Left colon (tissue), 2 donors: ENCODE data around the gene ANO4. TPM values are rescaled to one million over a fixed set of nuclear protein-coding genes. Genes with fewer than 3 reads are reported as not detected.
A peak's percentile ranks its signal among the peaks of the same experiment; 100 is the strongest.
"Not testable (repeated sequence)": the region's sequence is repeated elsewhere in the genome, so short reads cannot be mapped to it uniquely, and the experiment has no call there.

ENCODE experiments used
- ATAC-seq: fragments of 200-7000 bp; cut with Tn5 transposase; one replicate; pipeline ENCODE4 v1.9.1; 2020; ENCODE audit warnings: mild to moderate bottlenecking, moderate library complexity
- DNase-seq, 2 donors: peaks; one replicate each; pipeline ENCODE4 v3.0.0-alpha.2; 2020
- intact Hi-C, 2 donors: fragments of 100-400 bp; cut with DNase I in 1 of 2; cut with micrococcal nuclease in 1 of 2; formaldehyde crosslinking; loops; one replicate each; pipeline versions ENCODE4 v1.11.2 to v1.14.0; 2022; cut with DNase I, micrococcal nuclease
- total RNA-seq, 2 donors: library from RNA; stranded (reverse); fragmentation: NEBNext Ultra II Directional; extraction: Animal tissue kit (Norgen Biotek cat#: 25700); gene quantifications; one replicate each; pipeline ENCODE4 v1.2.1, GENCODE V29; 2021
- donor health status: DM: no; HTN: no; CAD: no.
- donor health status: DM: yes; HTN: yes; CAD: no.

The ANO4 gene
- total RNA-seq, 2 donors from 2014 or later, result 0.15 to 0.89 TPM

DNA sequence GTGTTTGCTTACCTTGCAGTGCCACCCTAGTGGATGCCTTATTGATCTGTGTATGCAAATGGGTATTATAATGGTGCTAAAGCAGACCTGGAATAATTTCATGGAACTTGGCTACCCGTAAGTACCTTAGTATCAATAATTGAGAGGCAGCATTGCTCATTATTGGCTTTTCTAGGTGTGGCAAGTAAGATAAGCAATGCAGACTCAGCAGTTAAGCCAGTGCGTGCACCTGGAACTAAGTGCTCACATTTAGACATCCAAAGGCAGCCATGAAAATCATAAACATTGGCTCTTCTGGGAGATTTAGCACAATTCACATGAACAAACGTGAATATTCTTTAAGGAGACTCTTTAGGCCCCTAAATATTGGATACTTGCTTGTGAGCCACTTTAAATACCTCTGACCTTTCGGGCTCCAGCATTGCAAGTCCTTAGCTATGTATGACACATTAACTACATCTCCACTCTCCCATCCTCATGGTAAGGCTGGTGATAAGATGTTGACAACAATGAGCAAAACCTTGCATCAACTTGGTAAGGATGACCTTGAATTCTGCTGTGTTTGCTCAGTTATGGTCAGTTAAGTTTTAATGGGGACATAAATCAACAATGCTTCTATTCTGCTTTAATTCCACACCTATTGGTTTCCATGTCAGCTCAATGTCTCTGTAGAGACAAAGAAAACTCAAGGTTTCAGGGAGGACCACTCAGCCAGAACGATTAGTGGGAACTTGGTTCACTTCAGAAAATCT, 303.4 kb downstream of the ANO4 start:
- intact Hi-C loops, result no loop called here
- no peak for DNase-seq
- no peak for ATAC-seq

DNA sequence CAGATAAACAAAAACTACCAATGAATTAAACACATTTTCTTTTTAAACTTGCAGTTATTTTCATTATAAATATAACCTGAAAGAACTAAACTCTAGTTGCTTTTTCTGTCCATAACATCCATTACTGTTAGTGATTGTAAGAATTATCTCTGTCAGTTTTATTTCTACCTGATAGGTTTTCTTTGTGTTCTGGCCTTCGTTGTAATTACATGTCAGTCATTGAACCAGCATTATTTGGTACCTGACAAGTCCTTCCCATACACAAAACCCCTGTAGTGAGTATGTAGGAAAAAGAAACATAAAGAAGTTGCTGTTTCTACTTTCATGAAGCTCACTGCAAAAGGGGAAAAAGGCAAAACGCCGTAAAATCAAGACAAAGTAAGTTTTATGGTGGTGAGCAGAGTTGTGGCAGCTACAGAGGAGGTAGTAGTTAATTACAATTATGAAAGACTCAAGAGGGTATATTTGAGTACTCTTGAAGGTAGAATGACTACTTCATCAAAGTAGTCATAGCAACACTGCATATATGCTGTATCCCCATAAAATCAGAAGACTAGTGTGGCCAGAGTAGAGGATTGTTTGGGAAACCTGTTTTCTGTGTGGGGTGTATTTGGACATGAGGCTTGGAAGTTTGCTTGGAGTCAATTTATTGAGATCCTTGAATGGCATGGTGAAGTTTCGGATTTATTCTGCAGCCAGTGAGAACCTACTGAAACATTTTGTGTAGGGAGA, 312.6 kb downstream of the ANO4 start:
- ATAC-seq (no peak), DNase-seq (no peak)
- intact Hi-C loops, result no loop called here

DNA sequence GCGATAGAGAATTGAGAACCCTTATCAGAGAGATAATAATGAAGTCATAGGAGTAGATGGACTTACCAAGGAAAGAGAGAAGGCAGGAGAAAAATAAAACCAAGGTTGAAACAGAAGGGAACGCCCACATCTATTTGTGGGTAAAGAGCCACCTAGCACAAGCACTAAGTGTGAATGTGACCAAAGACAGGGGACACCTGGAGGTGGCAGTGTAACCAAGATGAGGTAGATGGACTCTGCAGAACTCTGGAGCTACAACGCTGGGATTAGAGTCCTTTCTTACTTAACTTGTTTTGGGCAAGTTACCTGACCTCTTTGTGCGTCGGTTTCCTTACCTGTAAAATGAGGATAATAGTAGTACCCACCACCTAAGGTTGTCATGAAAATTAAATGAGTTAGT, 313.6 kb downstream of the ANO4 start:
- intact Hi-C loops, result no loop called here
- ATAC-seq, result no peak

DNA sequence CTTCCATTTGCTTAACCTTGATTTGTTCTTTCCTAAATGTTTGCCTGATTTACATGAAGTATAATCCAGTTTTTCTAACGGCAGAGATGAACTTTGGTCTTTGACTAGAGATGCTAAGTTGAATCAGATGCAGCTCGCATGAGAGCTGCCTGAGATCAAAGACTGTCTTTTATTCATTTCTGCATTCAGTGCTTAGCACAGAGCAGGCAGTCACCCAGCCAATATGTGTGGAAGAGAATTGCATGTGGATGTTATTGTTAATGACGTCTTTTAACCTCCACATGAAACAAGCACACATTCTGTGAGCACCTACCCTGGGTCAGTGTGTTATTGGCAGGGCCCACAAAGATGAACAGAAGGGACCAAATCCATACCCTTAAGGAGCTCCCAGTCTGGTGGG, 316.3 kb downstream of the ANO4 start:
- ATAC-seq, result no peak
- intact Hi-C loops, result no loop called here
- no peak for DNase-seq

More for the DNA sequence above, 313.6 kb downstream of the ANO4 start:
- no peak for DNase-seq

DNA sequence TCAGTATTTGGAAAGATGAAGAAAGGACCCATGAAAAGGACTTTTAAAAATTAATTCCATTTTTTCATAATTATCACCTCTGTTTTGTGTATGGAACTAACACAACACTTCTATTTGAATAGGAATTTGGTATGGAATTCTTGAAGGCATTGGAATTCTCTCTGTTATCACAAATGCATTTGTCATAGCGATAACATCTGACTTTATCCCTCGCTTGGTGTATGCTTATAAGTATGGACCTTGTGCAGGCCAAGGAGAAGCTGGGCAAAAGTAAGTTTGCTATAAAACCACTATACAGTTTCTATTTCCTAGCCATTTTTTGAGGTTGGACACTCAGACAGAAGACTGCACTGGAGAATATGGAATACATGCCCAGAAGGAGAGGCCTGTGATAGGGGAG, 316.9 kb downstream of the ANO4 start:
- DNase-seq (no peak), ATAC-seq (no peak)
- intact Hi-C loops, result no loop called here

DNA sequence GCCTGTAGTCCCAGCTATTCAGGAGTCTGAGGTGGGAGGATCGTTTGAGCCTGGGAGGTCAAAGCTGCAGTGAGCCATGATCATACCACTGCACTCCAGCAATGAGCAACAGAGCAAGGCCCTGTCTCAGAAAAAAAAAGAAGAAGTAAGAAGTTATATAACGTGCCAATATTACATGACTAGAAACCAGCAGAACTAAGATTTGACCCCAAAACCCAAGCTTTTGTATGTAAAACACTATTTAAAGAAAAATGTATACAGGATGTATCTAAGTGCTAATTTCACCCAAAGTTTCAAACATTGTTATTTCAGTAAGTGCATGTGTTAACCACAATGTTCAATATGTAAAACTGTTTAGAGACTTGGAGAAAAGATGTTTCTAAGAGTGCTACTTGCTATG, 320.8 kb downstream of the ANO4 start:
- intact Hi-C loops, result no loop called here

DNA sequence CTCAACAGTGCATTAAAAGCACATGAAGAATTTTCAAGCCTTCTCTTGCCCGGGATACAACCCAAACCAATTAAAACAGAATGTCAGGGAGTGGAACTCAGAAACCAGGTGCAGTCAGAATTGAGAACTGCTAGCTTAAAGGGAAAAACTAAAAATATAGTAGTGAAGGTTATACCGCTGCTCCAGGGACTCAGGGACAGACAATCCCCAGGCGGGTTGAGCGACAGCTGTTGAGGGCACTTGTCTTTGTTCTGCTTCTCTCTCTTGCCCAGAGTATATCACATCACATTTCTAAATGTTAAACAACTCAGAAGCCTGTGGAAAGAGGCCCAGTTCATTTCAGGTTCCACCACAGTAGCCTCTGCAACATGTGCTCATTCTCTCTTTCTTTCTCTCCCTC, 322.3 kb downstream of the ANO4 start:
- ATAC-seq (no peak), DNase-seq (no peak)
- intact Hi-C loops, result no loop called here

More for the DNA sequence above, 320.8 kb downstream of the ANO4 start:
- no peak for DNase-seq
- no peak for ATAC-seq

DNA sequence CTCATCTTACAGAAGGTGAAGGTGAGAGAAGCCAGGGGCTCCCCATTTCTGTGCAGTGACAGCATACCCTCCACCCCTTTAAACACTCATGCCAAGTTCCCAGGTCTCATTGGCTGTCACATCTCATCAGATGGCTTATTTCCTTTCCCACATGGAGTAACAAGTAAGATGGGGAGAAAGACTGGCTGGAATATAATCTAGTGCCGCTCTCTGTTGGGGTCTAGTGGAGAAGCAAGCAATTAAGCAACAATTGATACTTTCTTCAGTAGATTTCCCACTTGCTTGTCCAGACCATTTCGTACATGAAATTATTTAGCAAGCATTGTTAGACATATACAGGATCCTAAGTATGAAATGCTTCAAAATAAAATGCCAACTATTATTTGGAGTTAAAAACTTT, 323.3 kb downstream of the ANO4 start:
- DNase-seq (no peak), ATAC-seq (no peak)
- intact Hi-C loops, result no loop called here

DNA sequence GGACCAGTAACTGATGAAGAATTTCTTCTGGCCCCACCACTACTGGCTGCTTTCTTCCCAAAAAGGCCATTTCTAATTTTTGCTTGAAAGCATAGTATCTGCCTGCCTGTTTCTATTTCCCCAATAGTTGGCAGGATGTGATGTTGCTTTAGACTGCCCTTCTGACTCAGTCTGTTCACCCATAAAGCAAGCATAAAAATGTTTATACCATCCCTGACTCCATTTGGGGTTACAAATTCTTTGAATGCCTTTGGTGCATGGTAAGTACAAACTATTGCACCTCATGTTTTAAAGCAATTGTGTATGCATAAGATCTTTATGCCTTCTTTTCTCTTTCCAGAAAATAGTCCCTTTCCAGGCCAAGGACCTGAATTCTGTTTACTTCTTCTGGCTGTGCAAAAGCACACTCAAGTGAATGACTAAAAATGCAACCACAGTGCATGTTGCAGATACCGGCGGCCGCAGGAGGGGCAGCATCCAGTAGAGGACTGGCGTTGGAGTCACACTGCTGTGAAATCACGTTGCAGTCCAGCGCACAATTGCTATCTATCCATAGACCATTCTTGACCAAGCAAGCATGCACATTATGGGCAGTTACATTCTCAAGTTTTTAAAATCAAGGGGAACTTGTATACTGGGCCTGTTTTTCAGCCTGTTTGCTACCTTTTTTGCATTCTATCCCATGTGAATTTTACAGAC, 333.1 kb downstream of the ANO4 start:
- DNase-seq (no peak), ATAC-seq (no peak)
- intact Hi-C loops, result no loop called here

DNA sequence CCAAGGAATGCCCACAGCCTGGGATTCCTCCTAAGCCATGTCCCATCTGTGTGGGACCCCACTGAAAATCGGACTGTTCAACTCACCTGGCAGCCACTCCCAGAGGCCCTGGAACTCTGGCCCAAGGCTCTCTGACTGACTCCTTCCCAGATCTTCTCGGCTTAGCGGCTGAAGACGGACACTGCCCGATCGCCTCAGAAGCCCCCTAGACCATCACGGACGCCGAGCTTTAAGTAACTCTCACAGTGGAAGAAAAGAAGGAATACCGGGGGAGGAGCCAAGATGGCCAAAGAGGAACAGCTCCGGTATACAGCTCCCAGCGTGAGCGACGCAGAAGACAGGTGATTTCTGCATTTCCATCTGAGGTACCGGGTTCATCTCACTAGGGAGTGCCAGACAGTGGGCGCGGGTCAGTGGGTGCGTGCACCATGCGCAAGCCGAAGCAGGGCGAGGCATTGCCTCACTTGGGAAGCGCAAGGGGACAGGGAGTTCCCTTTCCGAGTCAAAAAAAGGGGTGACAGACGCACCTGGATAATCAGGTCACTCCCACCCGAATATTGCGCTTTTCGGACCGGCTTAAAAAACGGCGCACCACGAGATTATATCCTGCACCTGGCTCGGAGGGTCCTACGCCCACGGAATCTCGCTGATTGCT, 351.3 kb downstream of the ANO4 start:
- intact Hi-C loops, ATAC-seq, DNase-seq: not testable (repeated sequence)

DNA sequence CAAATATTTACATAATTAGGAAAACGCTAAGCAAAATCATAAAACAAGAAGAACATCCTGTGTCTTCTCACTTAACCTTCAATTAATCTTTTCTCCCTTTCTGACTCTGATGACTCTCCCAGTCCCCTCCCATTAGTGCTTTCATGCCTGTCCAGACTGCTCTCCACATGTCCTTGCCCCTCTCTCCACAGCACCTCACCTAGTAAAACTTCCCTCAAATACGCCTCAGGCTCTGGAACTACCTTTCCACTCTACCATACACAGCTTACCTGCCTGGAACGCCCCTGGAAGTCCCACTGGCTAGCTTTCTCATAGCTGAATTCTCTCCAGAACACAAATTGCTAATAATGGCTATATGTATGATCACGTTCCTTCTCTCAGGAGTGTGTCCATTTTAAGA, 370.7 kb downstream of the ANO4 start:
- DNase-seq, result no peak
- intact Hi-C loops, result no loop called here
- no peak for ATAC-seq

DNA sequence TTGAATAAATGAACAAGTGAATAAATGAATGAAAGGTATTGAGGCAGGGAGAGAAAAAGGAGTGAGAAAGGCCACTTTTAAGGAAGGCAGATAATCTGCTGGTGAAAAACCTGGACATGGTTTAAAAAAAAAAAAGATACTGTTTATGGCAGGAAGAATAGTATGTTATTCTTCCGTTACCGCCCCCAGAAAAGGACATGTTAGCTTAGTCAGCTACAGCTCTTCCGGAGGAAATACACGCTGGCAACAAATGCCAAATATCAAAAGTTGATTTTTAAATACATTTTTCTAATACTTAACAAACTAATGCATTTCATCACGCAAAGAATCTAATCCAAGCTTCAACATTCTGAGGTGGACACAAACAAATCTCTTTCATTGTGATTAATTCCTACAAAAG, 372.3 kb downstream of the ANO4 start:
- no peak for DNase-seq
- intact Hi-C loops, result no loop called here
- ATAC-seq, result no peak

DNA sequence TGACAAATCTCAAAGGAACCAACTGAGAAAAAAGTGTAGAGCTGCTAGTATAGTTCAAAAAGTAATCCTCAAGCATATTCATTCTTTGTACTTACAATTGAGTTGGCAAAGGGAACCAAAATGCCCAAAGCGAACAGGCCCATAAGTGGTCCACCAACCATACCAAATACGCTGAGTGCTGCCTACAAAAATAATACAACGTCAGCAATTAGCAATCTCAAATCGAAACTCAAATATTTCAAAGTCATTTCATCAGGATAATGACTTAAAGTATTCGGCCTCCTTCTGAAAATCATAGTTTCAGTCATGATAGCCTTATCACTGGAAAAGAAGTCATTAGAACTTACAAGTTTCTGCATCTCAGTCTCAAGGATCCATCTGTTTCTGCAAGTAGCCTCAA, 373.4 kb downstream of the ANO4 start:
- intact Hi-C loops, result no loop called here
- ATAC-seq (no peak), DNase-seq (no peak)

DNA sequence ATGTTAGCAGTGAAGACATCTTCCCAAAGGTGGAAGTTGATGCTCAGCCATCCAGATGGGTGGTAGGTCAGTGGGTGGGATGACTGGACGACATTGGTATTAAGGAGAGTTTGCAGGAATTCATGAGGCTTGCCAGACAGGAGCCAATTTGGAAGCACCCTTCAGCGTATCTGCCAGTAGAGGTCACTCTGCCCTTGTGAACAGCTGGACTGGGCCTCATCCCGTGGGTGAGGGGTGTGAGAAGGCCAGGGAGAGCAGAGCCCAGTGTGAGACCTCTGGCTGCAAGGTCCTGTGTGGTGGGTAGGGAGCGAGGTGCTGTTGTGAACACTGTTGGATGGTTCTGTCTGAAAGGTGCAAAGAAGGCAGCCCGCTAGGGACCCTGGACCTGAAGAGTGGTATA, 377.7 kb downstream of the ANO4 start:
- ATAC-seq, result peak; percentile 36
- intact Hi-C loops, result no loop called here
- DNase-seq, result no peak

DNA sequence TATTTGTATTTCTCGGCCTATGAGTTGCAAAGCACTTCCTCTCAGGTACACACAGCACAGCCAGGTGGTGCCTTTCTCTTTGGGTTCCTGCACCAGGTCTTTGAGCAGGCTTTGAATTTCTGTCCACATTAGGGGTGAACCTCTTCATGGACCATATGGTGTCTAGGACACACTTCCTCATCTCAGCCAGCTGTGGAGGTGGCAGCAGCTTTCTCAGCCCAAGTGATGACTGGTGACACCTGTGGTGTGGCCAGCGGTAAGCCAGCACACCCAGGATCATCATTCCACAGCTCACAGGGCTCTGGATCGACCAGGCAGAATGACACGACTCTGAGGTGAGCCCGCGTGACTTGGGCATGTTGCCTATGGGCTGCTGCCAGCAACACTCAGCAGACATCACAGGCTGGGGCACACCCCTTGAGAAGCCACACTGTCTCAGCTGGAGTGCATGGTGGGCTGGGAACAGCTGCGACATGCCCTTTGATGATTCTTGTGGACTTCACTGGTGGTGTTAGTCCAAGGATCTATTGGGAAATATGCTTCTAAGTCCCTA, 378.7 kb downstream of the ANO4 start:
- ATAC-seq (no peak), DNase-seq (no peak)
- intact Hi-C loops, result no loop called here

DNA sequence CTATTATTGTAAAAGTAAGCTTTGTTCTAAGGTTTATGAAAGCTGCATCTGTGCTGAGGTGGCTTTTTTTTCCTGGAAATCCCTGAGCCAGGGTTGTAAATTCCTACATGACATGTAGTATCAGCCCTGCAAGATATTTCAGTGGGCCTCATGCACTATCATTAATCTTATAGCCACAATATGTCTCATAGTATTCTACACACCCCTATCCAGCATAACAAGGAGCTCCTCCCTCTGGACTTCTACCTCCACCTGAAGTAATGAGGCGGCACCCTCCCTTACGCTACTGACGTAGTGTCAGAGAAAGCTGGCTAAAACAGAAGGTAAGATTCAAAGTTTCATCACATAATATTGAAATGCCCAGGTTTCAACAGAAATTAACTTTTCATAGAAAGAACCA, 380.0 kb downstream of the ANO4 start:
- ATAC-seq (peak; percentile 99), DNase-seq (peak; percentile 38 to 49)
- intact Hi-C loops, result no loop called here
